HCT116 (cell line): ENCODE results near the gene PVALEF. TPM values are rescaled to one million over a fixed set of nuclear protein-coding genes. Genes with fewer than 3 reads are reported as not detected.

ENCODE experiments used
- ATAC-seq: fragments of 200-7000 bp; cut with Tn5 transposase; 2 replicates; pipeline ENCODE4 v1.9.1; 2020; ENCODE audit warnings: mild to moderate bottlenecking, moderate library complexity
- BruUV-seq: library from RNA; stranded (reverse); fragments of 400-500 nt; replicated peaks from 2 replicates; lab custom pipeline; 2021; lab: Mats Ljungman, UMichigan
- CTCF ChIA-PET: fragments of 300-600 bp; sonication (Branson Sonifier 250); formaldehyde crosslinking; loops from one replicate; lab custom pipeline; 2021; ENCODE audit warnings: antibody characterized with exemption; lab: Charles Lee
- POLR2A ChIA-PET: fragments of 300-600, 350-600 bp; sonication (Branson Sonifier 250); formaldehyde crosslinking; loops from one replicate; lab custom pipeline; 2021; ENCODE audit warnings: antibody characterized with exemption; lab: Charles Lee
- RAD21 ChIA-PET, 2 experiments: fragments of 300-600 bp; sonication (Branson Sonifier 250); formaldehyde crosslinking; loops; one replicate each; lab custom pipeline; 2023; ENCODE audit warnings: low total read pairs in 2 of 2; ENCODE audit not compliant: uncharacterized antibody in 2 of 2, unreplicated experiment in 2 of 2, low non-redundant PET in 1 of 2; lab: Charles Lee
- DNase-seq: peaks from one replicate; pipeline ENCODE4 v3.0.0-alpha.2; 2010; ENCODE audit warnings: low read depth, low spot score
- H2AFZ ChIP-seq: fragments of 200-600 bp; shearing (Covaris generic), sonication (generic); 2 replicates; pipeline ENCODE4 v1.6.1; 2017; ENCODE audit warnings: low read depth, mixed run types, mixed read lengths, antibody characterized with exemption, low read length; ENCODE audit not compliant: poor library complexity, severe bottlenecking
- H3K27ac ChIP-seq: 2 replicates; pipeline ENCODE4 v1.5.1; 2012; ENCODE audit warnings: low read depth, low read length
- H3K27me3 ChIP-seq: fragments of 200-600 bp; sonication (generic); 2 replicates; pipeline ENCODE4 v1.6.1; 2016; ENCODE audit warnings: mixed run types, low read length, mixed read lengths; ENCODE audit not compliant: insufficient read depth
- H3K36me3 ChIP-seq, 2 experiments: fragments of 200-500 bp in 1 of 2; fragments of 200-600 bp in 1 of 2; sonication (Bioruptor generic) in 1 of 2; sonication (generic) in 1 of 2; 2 replicates each; pipeline versions ENCODE4 v1.5.1 to v1.6.1; 2014 to 2016; ENCODE audit warnings: low read length in 2 of 2, inconsistent platforms in 1 of 2, mixed read lengths in 1 of 2, mixed run types in 1 of 2; ENCODE audit not compliant: insufficient read depth in 2 of 2, control insufficient read depth in 1 of 2
- H3K4me1 ChIP-seq, 2 experiments: fragments of 200-600 bp in 1 of 2; sonication (generic) in 1 of 2; 2 replicates each; pipeline versions ENCODE4 v1.5.1 to v1.6.1; 2012 to 2017; ENCODE audit warnings: low read length in 2 of 2, inconsistent platforms in 1 of 2, mild to moderate bottlenecking in 1 of 2, mixed read lengths in 1 of 2, mixed run types in 1 of 2, moderate library complexity in 1 of 2; ENCODE audit not compliant: insufficient read depth in 2 of 2, control insufficient read depth in 1 of 2
- H3K4me2 ChIP-seq: fragments of 200-600 bp; sonication (generic); 2 replicates; pipeline ENCODE4 v1.6.1; 2017; ENCODE audit warnings: mixed run types, low read length, mixed read lengths
- H3K4me3 ChIP-seq, 2 experiments: fragments of 200-600 bp in 1 of 2; sonication (generic) in 1 of 2; replicated peaks in 1 of 2; 2 replicates each; pipeline ENCODE4 v1.5.1; 2011 to 2016; ENCODE audit warnings: low read length in 2 of 2, control low read depth in 1 of 2, low read depth in 1 of 2, mild to moderate bottlenecking in 1 of 2, mixed read lengths in 1 of 2, mixed run types in 1 of 2
- H3K79me2 ChIP-seq: fragments of 200-600 bp; sonication (generic); 2 replicates; pipeline ENCODE4 v1.6.1; 2017; ENCODE audit warnings: mild to moderate bottlenecking, mixed run types, low read length, moderate library complexity, mixed read lengths; ENCODE audit not compliant: insufficient read depth
- H3K9ac ChIP-seq: fragments of 200-600 bp; sonication (generic); 2 replicates; pipeline ENCODE4 v1.6.1; 2016; ENCODE audit warnings: low read length, mixed read lengths
- H3K9me2 ChIP-seq: fragments of 200-600 bp; sonication (generic), shearing (Covaris generic); 2 replicates; pipeline ENCODE4 v1.6.1; 2017; ENCODE audit warnings: mixed run types, mild to moderate bottlenecking, moderate library complexity; ENCODE audit not compliant: insufficient read depth
- H3K9me3 ChIP-seq, 2 experiments: fragments of 200-500 bp in 1 of 2; fragments of 200-600 bp in 1 of 2; sonication (Bioruptor generic) in 1 of 2; sonication (generic) in 1 of 2; 2 replicates each; pipeline ENCODE4 v1.6.1; 2014 to 2017; ENCODE audit warnings: low read length in 2 of 2, mixed read lengths in 2 of 2, inconsistent platforms in 1 of 2, low read depth in 1 of 2, mild to moderate bottlenecking in 1 of 2, mixed run types in 1 of 2, moderate library complexity in 1 of 2; ENCODE audit not compliant: control insufficient read depth in 1 of 2, insufficient read depth in 1 of 2
- H4K20me1 ChIP-seq: fragments of 200-600 bp; sonication (generic), shearing (Covaris generic); 2 replicates; pipeline ENCODE4 v1.6.1; 2017; ENCODE audit warnings: mixed run types, mild to moderate bottlenecking, moderate library complexity; ENCODE audit not compliant: insufficient read depth
- CEBPB ChIP-seq: IDR thresholded peaks from 2 replicates; pipeline ENCODE4 v1.6.1; 2012; ENCODE audit warnings: low read depth
- EGR1 ChIP-seq: IDR thresholded peaks from 2 replicates; pipeline ENCODE4 v1.6.1; 2012; ENCODE audit warnings: low read depth
- EZH2phosphoT487 ChIP-seq: fragments of 200-600 bp; IDR thresholded peaks from 2 replicates; pipeline ENCODE4 v1.6.1; 2018; ENCODE audit warnings: antibody characterized with exemption, borderline replicate concordance
- FOSL1 ChIP-seq: IDR thresholded peaks from 2 replicates; pipeline ENCODE4 v1.6.1; 2012; ENCODE audit warnings: low read depth
- POLR2A ChIP-seq: IDR thresholded peaks from 2 replicates; pipeline ENCODE4 v1.7.0; 2011; ENCODE audit warnings: borderline replicate concordance; ENCODE audit not compliant: insufficient read depth, insufficient read length; ENCODE audit errors: extremely low read depth
- SIN3A ChIP-seq: IDR thresholded peaks from 2 replicates; pipeline ENCODE4 v1.6.1; 2012; ENCODE audit warnings: low read depth
- YY1 ChIP-seq: IDR thresholded peaks from 2 replicates; pipeline ENCODE4 v1.6.1; 2011; ENCODE audit warnings: low read length, low read depth, moderate library complexity, mild to moderate bottlenecking; ENCODE audit not compliant: insufficient replicate concordance; ENCODE audit errors: extremely low read depth
- ZFX ChIP-seq: fragments of 450-650 bp; IDR thresholded peaks from 2 replicates; pipeline ENCODE4 v1.6.1; 2017
- intact Hi-C: fragments of 100-400 bp; cut with micrococcal nuclease; formaldehyde crosslinking; loops from 2 replicates; pipeline ENCODE4 v1.10.0; 2022
- total RNA-seq: library from RNA; stranded (reverse); gene quantifications from one replicate; pipeline ENCODE4 v1.2.1, GENCODE V29; 2021; ENCODE audit not compliant: unreplicated experiment
- TF ChIP-seq, protein P1 (sequence below), 3 experiments: fragments of 200-600 bp in 1 of 3; sonication (generic) in 1 of 3; IDR thresholded peaks in 2 of 3; conservative IDR thresholded peaks in 1 of 3; 2 replicates each; pipeline ENCODE4 v1.5.1; 2012 to 2017; ENCODE audit warnings: low read depth in 2 of 3, low read length in 2 of 3, antibody characterized with exemption in 1 of 3, borderline replicate concordance in 1 of 3, control low read depth in 1 of 3, mild to moderate bottlenecking in 1 of 3, mixed read lengths in 1 of 3, mixed run types in 1 of 3, moderate library complexity in 1 of 3; ENCODE audit not compliant: insufficient read depth in 1 of 3
- TF ChIP-seq, protein P2 (sequence below): IDR thresholded peaks from 2 replicates; pipeline ENCODE4 v1.6.1; 2012; ENCODE audit warnings: low read depth

Gene PVALEF
- total RNA-seq, 1 experiment from 2014 or later, result not detected

GRCh38 chr17:81129289-81129688 is 36.0 kb upstream of the PVALEF start:
- DNase-seq (no peak), ATAC-seq (peak; percentile 42; the same call in 1 of the 2 replicates)
- RAD21 ChIA-PET, result no interaction called here
- Histone ChIP-seq H3K27ac (no peak overlapping the region), H3K4me2 (no peak overlapping the region), H3K4me3 (no peak overlapping the region), H3K4me1 (peaks cover 0 to 11% of the 10 kb centered on the region in 2 experiments; a peak in 2 of 4 replicates), H3K9me3 (no peaks in the 10 kb centered on the region), H2AFZ (no peak overlapping the region), H3K36me3 (no peaks in the 10 kb centered on the region), H3K27me3 (no peaks in the 10 kb centered on the region), H3K9me2 (no peaks in the 10 kb centered on the region), H3K79me2 (no peaks in the 10 kb centered on the region), H4K20me1 (no peaks in the 10 kb centered on the region), H3K9ac (no peak overlapping the region)
- POLR2A ChIA-PET, result no interaction called here
- CTCF ChIA-PET, result no interaction called here
- BruUV-seq, result no TSS peak
- TF ChIP-seq, protein P1, sequence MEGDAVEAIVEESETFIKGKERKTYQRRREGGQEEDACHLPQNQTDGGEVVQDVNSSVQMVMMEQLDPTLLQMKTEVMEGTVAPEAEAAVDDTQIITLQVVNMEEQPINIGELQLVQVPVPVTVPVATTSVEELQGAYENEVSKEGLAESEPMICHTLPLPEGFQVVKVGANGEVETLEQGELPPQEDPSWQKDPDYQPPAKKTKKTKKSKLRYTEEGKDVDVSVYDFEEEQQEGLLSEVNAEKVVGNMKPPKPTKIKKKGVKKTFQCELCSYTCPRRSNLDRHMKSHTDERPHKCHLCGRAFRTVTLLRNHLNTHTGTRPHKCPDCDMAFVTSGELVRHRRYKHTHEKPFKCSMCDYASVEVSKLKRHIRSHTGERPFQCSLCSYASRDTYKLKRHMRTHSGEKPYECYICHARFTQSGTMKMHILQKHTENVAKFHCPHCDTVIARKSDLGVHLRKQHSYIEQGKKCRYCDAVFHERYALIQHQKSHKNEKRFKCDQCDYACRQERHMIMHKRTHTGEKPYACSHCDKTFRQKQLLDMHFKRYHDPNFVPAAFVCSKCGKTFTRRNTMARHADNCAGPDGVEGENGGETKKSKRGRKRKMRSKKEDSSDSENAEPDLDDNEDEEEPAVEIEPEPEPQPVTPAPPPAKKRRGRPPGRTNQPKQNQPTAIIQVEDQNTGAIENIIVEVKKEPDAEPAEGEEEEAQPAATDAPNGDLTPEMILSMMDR (IDR thresholded peaks at IDR 0.05 in 2 of 3, conservative IDR thresholded peaks at IDR 0.05 in 1 of 3; ENCODE audit: borderline replicate concordance in 1 of 3, insufficient read depth in 1 of 3, low read depth in 2 of 3, low read length in 2 of 3), result peak in 2 of 3 experiments; percentile 40 to 56; a peak in 4 of 6 replicates
- TF ChIP-seq FOSL1, result no peak
- intact Hi-C loops, result no loop called here

GRCh38 chr17:81129711-81130367 is 35.5 kb upstream of the PVALEF start:
- Histone ChIP-seq H3K36me3 (no peaks in the 10 kb centered on the region), H3K4me3 (no peak overlapping the region), H3K4me2 (no peak overlapping the region), H3K27ac (no peak overlapping the region), H3K9me2 (no peaks in the 10 kb centered on the region), H2AFZ (no peak overlapping the region), H3K79me2 (no peaks in the 10 kb centered on the region), H3K4me1 (peaks cover 0 to 11% of the 10 kb centered on the region in 2 experiments; a peak in 2 of 4 replicates), H3K9me3 (no peaks in the 10 kb centered on the region), H3K9ac (no peak overlapping the region), H3K27me3 (no peaks in the 10 kb centered on the region), H4K20me1 (no peaks in the 10 kb centered on the region)
- ChIA-PET CTCF (no interaction called here), POLR2A (no interaction called here), RAD21 (no interaction called here)
- intact Hi-C loops, result no loop called here
- no peak for DNase-seq
- no TSS peak for BruUV-seq
- TF ChIP-seq SIN3A (no peak), EZH2phosphoT487 (no peak), POLR2A (no peak), YY1 (no peak), CEBPB (no peak), EGR1 (no peak), ZFX (no peak)
- TF ChIP-seq, protein P2, sequence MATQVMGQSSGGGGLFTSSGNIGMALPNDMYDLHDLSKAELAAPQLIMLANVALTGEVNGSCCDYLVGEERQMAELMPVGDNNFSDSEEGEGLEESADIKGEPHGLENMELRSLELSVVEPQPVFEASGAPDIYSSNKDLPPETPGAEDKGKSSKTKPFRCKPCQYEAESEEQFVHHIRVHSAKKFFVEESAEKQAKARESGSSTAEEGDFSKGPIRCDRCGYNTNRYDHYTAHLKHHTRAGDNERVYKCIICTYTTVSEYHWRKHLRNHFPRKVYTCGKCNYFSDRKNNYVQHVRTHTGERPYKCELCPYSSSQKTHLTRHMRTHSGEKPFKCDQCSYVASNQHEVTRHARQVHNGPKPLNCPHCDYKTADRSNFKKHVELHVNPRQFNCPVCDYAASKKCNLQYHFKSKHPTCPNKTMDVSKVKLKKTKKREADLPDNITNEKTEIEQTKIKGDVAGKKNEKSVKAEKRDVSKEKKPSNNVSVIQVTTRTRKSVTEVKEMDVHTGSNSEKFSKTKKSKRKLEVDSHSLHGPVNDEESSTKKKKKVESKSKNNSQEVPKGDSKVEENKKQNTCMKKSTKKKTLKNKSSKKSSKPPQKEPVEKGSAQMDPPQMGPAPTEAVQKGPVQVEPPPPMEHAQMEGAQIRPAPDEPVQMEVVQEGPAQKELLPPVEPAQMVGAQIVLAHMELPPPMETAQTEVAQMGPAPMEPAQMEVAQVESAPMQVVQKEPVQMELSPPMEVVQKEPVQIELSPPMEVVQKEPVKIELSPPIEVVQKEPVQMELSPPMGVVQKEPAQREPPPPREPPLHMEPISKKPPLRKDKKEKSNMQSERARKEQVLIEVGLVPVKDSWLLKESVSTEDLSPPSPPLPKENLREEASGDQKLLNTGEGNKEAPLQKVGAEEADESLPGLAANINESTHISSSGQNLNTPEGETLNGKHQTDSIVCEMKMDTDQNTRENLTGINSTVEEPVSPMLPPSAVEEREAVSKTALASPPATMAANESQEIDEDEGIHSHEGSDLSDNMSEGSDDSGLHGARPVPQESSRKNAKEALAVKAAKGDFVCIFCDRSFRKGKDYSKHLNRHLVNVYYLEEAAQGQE, result no peak
- no peak for ATAC-seq
